SK-N-SH treated with all-trans-retinoic acid at 6 μM for 48 hours (cell line): ENCODE measurements around the gene CORO2A.

Experiments
- ATAC-seq: fragments of 200-7000 bp; cut with Tn5 transposase; 3 replicates; pipeline ENCODE4 v1.9.1; 2020; ENCODE audit warnings: mild to moderate bottlenecking, moderate library complexity
- ARNTL ChIP-seq: fragments of 450-650 bp; formaldehyde crosslinking; IDR thresholded peaks from 2 replicates; pipeline ENCODE4 v1.5.0; 2020; ENCODE audit warnings: low read depth, mild to moderate bottlenecking, moderate library complexity, borderline replicate concordance
- BACH2 ChIP-seq: fragments of 250-450 bp; sonication (Bioruptor Pico); IDR thresholded peaks from 2 replicates; pipeline ENCODE4 v1.9.0; 2021; ENCODE audit warnings: mild to moderate bottlenecking, borderline replicate concordance
- CREB5 ChIP-seq: fragments of 250-450 bp; sonication (Bioruptor Pico); IDR thresholded peaks from 2 replicates; pipeline ENCODE4 v1.5.1; 2020; ENCODE audit warnings: low read depth, mild to moderate bottlenecking, moderate library complexity
- ESRRG ChIP-seq: fragments of 250-450 bp; sonication (Bioruptor Pico); IDR thresholded peaks from 2 replicates; pipeline ENCODE4 v1.6.1; 2021; ENCODE audit warnings: mild to moderate bottlenecking
- GLIS3 ChIP-seq: fragments of 250-450 bp; sonication (Bioruptor Pico); IDR thresholded peaks from 2 replicates; pipeline ENCODE4 v1.5.0; 2020; ENCODE audit warnings: mild to moderate bottlenecking, moderate library complexity
- ISL1 ChIP-seq: fragments of 250-450 bp; sonication (Bioruptor Pico); IDR thresholded peaks from 2 replicates; pipeline ENCODE4 v2.1.2; 2022; ENCODE audit warnings: mild to moderate bottlenecking, moderate library complexity
- OSR1 ChIP-seq: fragments of 250-450 bp; sonication (Bioruptor Pico); IDR thresholded peaks from 2 replicates; pipeline ENCODE4 v1.8.0; 2022; ENCODE audit warnings: moderate library complexity, mild to moderate bottlenecking, inconsistent platforms
- POU6F1 ChIP-seq: fragments of 250-450 bp; sonication (Bioruptor Pico); IDR thresholded peaks from 2 replicates; pipeline ENCODE4 v1.8.0; 2021; ENCODE audit warnings: low read depth, mild to moderate bottlenecking, moderate library complexity, borderline replicate concordance
- PPARA ChIP-seq: fragments of 250-450 bp; sonication (Bioruptor Pico); IDR thresholded peaks from 2 replicates; pipeline ENCODE4 v1.5.0; 2020; ENCODE audit warnings: mild to moderate bottlenecking, borderline replicate concordance
- RARB ChIP-seq: fragments of 250-450 bp; sonication (Bioruptor Pico); IDR thresholded peaks from 2 replicates; pipeline ENCODE4 v1.8.0; 2021; ENCODE audit warnings: mild to moderate bottlenecking, moderate library complexity
- TCF4 ChIP-seq: fragments of 250-450 bp; sonication (Bioruptor Pico); IDR thresholded peaks from 2 replicates; pipeline ENCODE4 v1.8.0; 2021; ENCODE audit warnings: mild to moderate bottlenecking, moderate library complexity, borderline replicate concordance
- TOX ChIP-seq: fragments of 250-450 bp; sonication (Bioruptor Pico); IDR thresholded peaks from 2 replicates; pipeline ENCODE4 v1.8.0; 2021; ENCODE audit warnings: mild to moderate bottlenecking, moderate library complexity, borderline replicate concordance
- ZC3H10 ChIP-seq: fragments of 250-450 bp; sonication (Bioruptor Pico); IDR thresholded peaks from 2 replicates; pipeline ENCODE4 v1.5.1; 2021; ENCODE audit warnings: mild to moderate bottlenecking, moderate library complexity
- ZFP30 ChIP-seq: fragments of 450-650 bp; formaldehyde crosslinking; IDR thresholded peaks from 2 replicates; pipeline ENCODE4 v1.5.0; 2022; ENCODE audit warnings: mild to moderate bottlenecking, moderate library complexity
- ZNF565 ChIP-seq: fragments of 450-650 bp; formaldehyde crosslinking; conservative IDR thresholded peaks from 2 replicates; pipeline ENCODE4 v1.5.0; 2020; ENCODE audit warnings: low read depth, mild to moderate bottlenecking, moderate library complexity
- ZNF70 ChIP-seq: fragments of 450-650 bp; formaldehyde crosslinking; IDR thresholded peaks from 2 replicates; pipeline ENCODE4 v1.5.0; 2020; ENCODE audit warnings: mild to moderate bottlenecking, moderate library complexity
- ZNF8 ChIP-seq: fragments of 450-650 bp; formaldehyde crosslinking; IDR thresholded peaks from 2 replicates; pipeline ENCODE4 v1.5.0; 2020; ENCODE audit warnings: mild to moderate bottlenecking, moderate library complexity
- TF ChIP-seq, protein P1 (sequence below): fragments of 250-450 bp; sonication (Bioruptor Pico); IDR thresholded peaks from 2 replicates; pipeline ENCODE4 v1.5.1; 2021; ENCODE audit warnings: mild to moderate bottlenecking, moderate library complexity
- TF ChIP-seq, protein P2 (sequence below): fragments of 250-450 bp; sonication (Bioruptor Pico); IDR thresholded peaks from 2 replicates; pipeline ENCODE4 v1.5.0; 2020; ENCODE audit warnings: mild to moderate bottlenecking, moderate library complexity
- TF ChIP-seq, protein P3 (sequence below): fragments of 250-450 bp; sonication (Bioruptor Pico); IDR thresholded peaks from 2 replicates; pipeline ENCODE4 v1.8.0; 2020; ENCODE audit warnings: mild to moderate bottlenecking, moderate library complexity, borderline replicate concordance

Gene CORO2A

DNA sequence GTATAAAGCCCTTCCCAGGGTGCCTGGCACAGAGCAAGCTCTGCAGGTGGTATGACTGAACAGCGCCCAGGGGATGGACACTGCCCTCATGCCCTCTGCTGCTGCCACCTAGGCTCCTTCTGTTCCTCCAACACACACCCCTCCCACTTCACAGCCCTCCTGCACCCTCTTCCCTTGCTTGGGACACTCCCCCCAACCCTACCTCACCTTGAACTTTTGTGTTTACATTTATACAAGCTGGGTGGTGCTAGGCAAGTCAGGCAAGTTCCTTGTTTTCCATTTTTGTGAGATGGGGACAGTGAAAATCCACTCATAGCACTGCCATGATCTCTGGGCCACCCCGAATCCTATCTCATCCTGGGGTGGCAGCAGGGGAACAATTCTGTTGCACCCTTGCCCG lies 18.8 kb upstream of the CORO2A start:
- ATAC-seq: no peak

GRCh38 chr9:98210435-98210834 lies 18.0 kb upstream of the CORO2A start:
- no peak for TF ChIP-seq TCF4 (CRISPR knock-in tag)
- no peak for TF ChIP-seq POU6F1
- TF ChIP-seq CREB5: no peak
- TF ChIP-seq RARB (CRISPR knock-in tag): no peak
- no peak for TF ChIP-seq ZNF70 (CRISPR knock-in tag)
- TF ChIP-seq, protein P1, sequence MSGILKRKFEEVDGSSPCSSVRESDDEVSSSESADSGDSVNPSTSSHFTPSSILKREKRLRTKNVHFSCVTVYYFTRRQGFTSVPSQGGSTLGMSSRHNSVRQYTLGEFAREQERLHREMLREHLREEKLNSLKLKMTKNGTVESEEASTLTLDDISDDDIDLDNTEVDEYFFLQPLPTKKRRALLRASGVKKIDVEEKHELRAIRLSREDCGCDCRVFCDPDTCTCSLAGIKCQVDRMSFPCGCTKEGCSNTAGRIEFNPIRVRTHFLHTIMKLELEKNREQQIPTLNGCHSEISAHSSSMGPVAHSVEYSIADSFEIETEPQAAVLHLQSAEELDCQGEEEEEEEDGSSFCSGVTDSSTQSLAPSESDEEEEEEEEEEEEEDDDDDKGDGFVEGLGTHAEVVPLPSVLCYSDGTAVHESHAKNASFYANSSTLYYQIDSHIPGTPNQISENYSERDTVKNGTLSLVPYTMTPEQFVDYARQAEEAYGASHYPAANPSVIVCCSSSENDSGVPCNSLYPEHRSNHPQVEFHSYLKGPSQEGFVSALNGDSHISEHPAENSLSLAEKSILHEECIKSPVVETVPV: no peak
- TF ChIP-seq ZC3H10: no peak
- TF ChIP-seq OSR1 (CRISPR knock-in tag): no peak
- no peak for TF ChIP-seq ESRRG (CRISPR knock-in tag)
- no peak for TF ChIP-seq GLIS3 (CRISPR knock-in tag)
- ATAC-seq: no peak

More for the DNA sequence above, 18.8 kb upstream of the CORO2A start:
- TF ChIP-seq, protein P1: no peak
- TF ChIP-seq ZFP30 (CRISPR knock-in tag): no peak
- no peak for TF ChIP-seq ZNF70 (CRISPR knock-in tag)
- no peak for TF ChIP-seq ISL1
- TF ChIP-seq PPARA: no peak
- TF ChIP-seq, protein P2, sequence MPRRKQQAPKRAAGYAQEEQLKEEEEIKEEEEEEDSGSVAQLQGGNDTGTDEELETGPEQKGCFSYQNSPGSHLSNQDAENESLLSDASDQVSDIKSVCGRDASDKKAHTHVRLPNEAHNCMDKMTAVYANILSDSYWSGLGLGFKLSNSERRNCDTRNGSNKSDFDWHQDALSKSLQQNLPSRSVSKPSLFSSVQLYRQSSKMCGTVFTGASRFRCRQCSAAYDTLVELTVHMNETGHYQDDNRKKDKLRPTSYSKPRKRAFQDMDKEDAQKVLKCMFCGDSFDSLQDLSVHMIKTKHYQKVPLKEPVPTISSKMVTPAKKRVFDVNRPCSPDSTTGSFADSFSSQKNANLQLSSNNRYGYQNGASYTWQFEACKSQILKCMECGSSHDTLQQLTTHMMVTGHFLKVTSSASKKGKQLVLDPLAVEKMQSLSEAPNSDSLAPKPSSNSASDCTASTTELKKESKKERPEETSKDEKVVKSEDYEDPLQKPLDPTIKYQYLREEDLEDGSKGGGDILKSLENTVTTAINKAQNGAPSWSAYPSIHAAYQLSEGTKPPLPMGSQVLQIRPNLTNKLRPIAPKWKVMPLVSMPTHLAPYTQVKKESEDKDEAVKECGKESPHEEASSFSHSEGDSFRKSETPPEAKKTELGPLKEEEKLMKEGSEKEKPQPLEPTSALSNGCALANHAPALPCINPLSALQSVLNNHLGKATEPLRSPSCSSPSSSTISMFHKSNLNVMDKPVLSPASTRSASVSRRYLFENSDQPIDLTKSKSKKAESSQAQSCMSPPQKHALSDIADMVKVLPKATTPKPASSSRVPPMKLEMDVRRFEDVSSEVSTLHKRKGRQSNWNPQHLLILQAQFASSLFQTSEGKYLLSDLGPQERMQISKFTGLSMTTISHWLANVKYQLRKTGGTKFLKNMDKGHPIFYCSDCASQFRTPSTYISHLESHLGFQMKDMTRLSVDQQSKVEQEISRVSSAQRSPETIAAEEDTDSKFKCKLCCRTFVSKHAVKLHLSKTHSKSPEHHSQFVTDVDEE (CRISPR knock-in tag): no peak
- TF ChIP-seq TOX (CRISPR knock-in tag): no peak
- no peak for TF ChIP-seq ZNF565
- no peak for TF ChIP-seq ZC3H10
- no peak for TF ChIP-seq BACH2 (CRISPR knock-in tag)
- no peak for TF ChIP-seq ZNF8 (CRISPR knock-in tag)
- no peak for TF ChIP-seq GLIS3 (CRISPR knock-in tag)
- no peak for TF ChIP-seq ARNTL (CRISPR knock-in tag)
- TF ChIP-seq ESRRG (CRISPR knock-in tag): no peak

DNA sequence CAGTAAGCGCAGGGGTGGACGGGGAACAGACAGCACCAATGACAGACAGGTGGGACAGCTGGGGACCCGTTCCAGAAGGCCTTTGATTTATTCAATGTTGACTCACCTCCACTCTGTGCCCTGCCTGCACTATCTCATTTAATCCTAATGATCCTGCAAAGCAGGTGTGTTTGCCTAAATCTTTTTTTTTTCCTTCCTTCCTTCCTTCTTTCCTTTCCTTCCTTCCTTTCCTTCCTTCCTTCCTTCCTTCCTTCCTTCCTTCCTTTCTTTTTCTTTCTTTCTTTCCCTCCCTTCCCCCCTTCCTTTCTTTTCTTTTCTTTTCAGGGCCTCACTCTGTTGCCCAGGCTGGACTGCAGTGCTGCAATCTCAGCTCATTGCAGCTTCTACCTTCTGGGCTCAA lies 17.1 kb upstream of the CORO2A start:
- no peak for ATAC-seq
- TF ChIP-seq RARB (CRISPR knock-in tag) (no peak), ZNF70 (CRISPR knock-in tag) (no peak), ZNF565 (no peak), PPARA (no peak), TOX (CRISPR knock-in tag) (no peak), ARNTL (CRISPR knock-in tag) (no peak), ESRRG (CRISPR knock-in tag) (no peak)
- TF ChIP-seq, protein P2 (CRISPR knock-in tag): no peak
- TF ChIP-seq, protein P3, sequence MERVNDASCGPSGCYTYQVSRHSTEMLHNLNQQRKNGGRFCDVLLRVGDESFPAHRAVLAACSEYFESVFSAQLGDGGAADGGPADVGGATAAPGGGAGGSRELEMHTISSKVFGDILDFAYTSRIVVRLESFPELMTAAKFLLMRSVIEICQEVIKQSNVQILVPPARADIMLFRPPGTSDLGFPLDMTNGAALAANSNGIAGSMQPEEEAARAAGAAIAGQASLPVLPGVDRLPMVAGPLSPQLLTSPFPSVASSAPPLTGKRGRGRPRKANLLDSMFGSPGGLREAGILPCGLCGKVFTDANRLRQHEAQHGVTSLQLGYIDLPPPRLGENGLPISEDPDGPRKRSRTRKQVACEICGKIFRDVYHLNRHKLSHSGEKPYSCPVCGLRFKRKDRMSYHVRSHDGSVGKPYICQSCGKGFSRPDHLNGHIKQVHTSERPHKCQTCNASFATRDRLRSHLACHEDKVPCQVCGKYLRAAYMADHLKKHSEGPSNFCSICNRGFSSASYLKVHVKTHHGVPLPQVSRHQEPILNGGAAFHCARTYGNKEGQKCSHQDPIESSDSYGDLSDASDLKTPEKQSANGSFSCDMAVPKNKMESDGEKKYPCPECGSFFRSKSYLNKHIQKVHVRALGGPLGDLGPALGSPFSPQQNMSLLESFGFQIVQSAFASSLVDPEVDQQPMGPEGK (CRISPR knock-in tag): no peak
- TF ChIP-seq, all 23 proteins: peak for 0
